Neural cell (in vitro differentiated cells): ENCODE measurements around the gene HNF1B. TPM values are rescaled to one million over a fixed set of nuclear protein-coding genes. Genes with fewer than 3 reads are reported as not detected.

Source experiments
- H2AFZ ChIP-seq: fragments of 200-600, 300-800 bp; sonication (generic), shearing (Covaris generic); 2 replicates; pipeline ENCODE4 v1.6.0; 2014; ENCODE audit warnings: low read depth, mild to moderate bottlenecking, antibody characterized with exemption, low read length, moderate library complexity
- H3F3A ChIP-seq: fragments of 200-600 bp; shearing (Covaris generic); 2 replicates; pipeline ENCODE4 v1.6.1; 2016; ENCODE audit warnings: mild to moderate bottlenecking, moderate library complexity, mixed read lengths, antibody characterized with exemption, low read length; ENCODE audit not compliant: insufficient read depth, poor library complexity, severe bottlenecking
- H3K27ac ChIP-seq: fragments of 200-600, 300-800 bp; sonication (generic), shearing (Covaris generic); 2 replicates; pipeline ENCODE4 v1.5.1; 2014; ENCODE audit warnings: mild to moderate bottlenecking, low read length, moderate library complexity
- H3K27me3 ChIP-seq: fragments of 300-800, 200-600 bp; sonication (generic), shearing (Covaris generic); 2 replicates; pipeline ENCODE4 v1.6.0; 2014; ENCODE audit warnings: mild to moderate bottlenecking, low read depth, low read length, moderate library complexity; ENCODE audit not compliant: insufficient read depth
- H3K36me3 ChIP-seq: fragments of 300-800, 200-600 bp; sonication (generic), shearing (Covaris generic); 2 replicates; pipeline ENCODE4 v1.5.1; 2014; ENCODE audit warnings: mild to moderate bottlenecking, antibody characterized with exemption, low read length, moderate library complexity; ENCODE audit not compliant: insufficient read depth
- H3K4me2 ChIP-seq: fragments of 300-800, 200-600 bp; sonication (generic), shearing (Covaris generic); 2 replicates; pipeline ENCODE4 v1.6.0; 2014; ENCODE audit warnings: mild to moderate bottlenecking, low read length
- H3K4me3 ChIP-seq: fragments of 300-800, 200-600 bp; sonication (generic), shearing (Covaris generic); 2 replicates; pipeline ENCODE4 v1.5.1; 2014; ENCODE audit warnings: mild to moderate bottlenecking, low read length, moderate library complexity
- H3K79me2 ChIP-seq: fragments of 200-600 bp; shearing (Covaris generic); replicated peaks from 2 replicates; pipeline ENCODE4 v1.6.0; 2014; ENCODE audit warnings: mild to moderate bottlenecking, low read length, moderate library complexity; ENCODE audit not compliant: insufficient read depth
- H3K9ac ChIP-seq: fragments of 300-800, 200-600 bp; sonication (generic), shearing (Covaris generic); 2 replicates; pipeline ENCODE4 v1.6.1; 2016; ENCODE audit warnings: mild to moderate bottlenecking, low read length, mixed read lengths
- H3K9me2 ChIP-seq: fragments of 200-600 bp; shearing (Covaris generic); 2 replicates; pipeline ENCODE4 v1.6.1; 2016; ENCODE audit warnings: mild to moderate bottlenecking, low read length, mixed read lengths; ENCODE audit not compliant: insufficient read depth
- H3K9me3 ChIP-seq: fragments of 200-600, 300-800 bp; sonication (generic), shearing (Covaris generic); 2 replicates; pipeline ENCODE4 v1.6.1; 2016; ENCODE audit warnings: mild to moderate bottlenecking, mixed run types, low read length, moderate library complexity, mixed read lengths
- H4K20me1 ChIP-seq: fragments of 200-600 bp; shearing (Covaris generic); 2 replicates; pipeline ENCODE4 v1.6.1; 2016; ENCODE audit warnings: mild to moderate bottlenecking, mixed run types; ENCODE audit not compliant: insufficient read depth
- CTCF ChIP-seq: fragments of 450-650 bp; IDR thresholded peaks from 2 replicates; pipeline ENCODE4 v1.5.1; 2014; ENCODE audit warnings: antibody characterized with exemption, mild to moderate bottlenecking, moderate library complexity; ENCODE audit not compliant: poor library complexity, severe bottlenecking
- EP300 ChIP-seq: fragments of 450-650 bp; conservative IDR thresholded peaks from 2 replicates; pipeline ENCODE4 v1.6.1; 2014; ENCODE audit warnings: antibody characterized with exemption, mild to moderate bottlenecking, moderate library complexity; ENCODE audit not compliant: poor library complexity, severe bottlenecking
- EZH2 ChIP-seq: fragments of 200-600, 300-800 bp; shearing (Covaris generic), sonication (generic); IDR thresholded peaks from 2 replicates; pipeline ENCODE4 v1.6.1; 2014; ENCODE audit warnings: antibody characterized with exemption, low read length, borderline replicate concordance, mild to moderate bottlenecking; ENCODE audit not compliant: insufficient read depth, poor library complexity, severe bottlenecking
- MXI1 ChIP-seq: fragments of 450-650 bp; conservative IDR thresholded peaks from 2 replicates; pipeline ENCODE4 v1.6.1; 2014; ENCODE audit warnings: antibody characterized with exemption, mild to moderate bottlenecking; ENCODE audit not compliant: poor library complexity, severe bottlenecking
- POLR2AphosphoS5 ChIP-seq: IDR thresholded peaks from 2 replicates; pipeline ENCODE4 v1.6.1; 2012
- RAD21 ChIP-seq: fragments of 450-650 bp; conservative IDR thresholded peaks from 2 replicates; pipeline ENCODE4 v1.6.1; 2014; ENCODE audit warnings: antibody characterized with exemption, mild to moderate bottlenecking, moderate library complexity
- SMC3 ChIP-seq: fragments of 450-650 bp; conservative IDR thresholded peaks from 2 replicates; pipeline ENCODE4 v1.6.1; 2014; ENCODE audit warnings: antibody characterized with exemption, mild to moderate bottlenecking, moderate library complexity; ENCODE audit not compliant: poor library complexity
- TAF1 ChIP-seq: IDR thresholded peaks from 2 replicates; pipeline ENCODE4 v1.6.1; 2012; ENCODE audit warnings: low read depth
- polyA plus RNA-seq: library from polyadenylated mRNA; depleted of rRNA; stranded (reverse); fragments of >200 nt; gene quantifications from 2 replicates; pipeline ENCODE4 v1.2.3, GENCODE V29; 2014
- TF ChIP-seq, protein P1 (sequence below): IDR thresholded peaks from 2 replicates; pipeline ENCODE4 v1.6.1; 2012; ENCODE audit warnings: borderline replicate concordance

HNF1B gene
- polyA plus RNA-seq, 1 donor from 2014 or later: not detected

DNA sequence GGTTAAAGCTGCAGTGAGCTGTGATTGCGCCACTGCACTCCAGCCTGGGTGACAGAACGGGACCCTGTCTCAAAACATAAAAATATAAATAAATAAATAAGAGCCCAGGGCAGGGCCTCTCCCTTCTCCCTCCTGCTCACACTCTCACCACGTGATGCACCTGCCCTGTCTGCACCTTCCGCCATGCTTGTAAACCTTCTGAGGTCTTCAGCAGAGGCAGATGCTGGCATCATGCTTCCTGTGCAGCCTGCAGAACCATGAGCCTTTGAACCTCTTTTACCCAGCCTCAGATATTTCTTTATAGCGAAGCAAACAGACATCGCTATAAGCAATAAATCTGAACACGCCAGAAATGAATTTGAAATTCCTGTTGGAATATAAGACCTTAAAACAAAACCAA lies 48.5 kb downstream of the HNF1B start:
- TF ChIP-seq RAD21 (no peak), CTCF (no peak), TAF1 (no peak), EZH2 (no peak), SMC3 (no peak), MXI1 (no peak), EP300 (no peak), POLR2AphosphoS5 (no peak)
- TF ChIP-seq, protein P1, sequence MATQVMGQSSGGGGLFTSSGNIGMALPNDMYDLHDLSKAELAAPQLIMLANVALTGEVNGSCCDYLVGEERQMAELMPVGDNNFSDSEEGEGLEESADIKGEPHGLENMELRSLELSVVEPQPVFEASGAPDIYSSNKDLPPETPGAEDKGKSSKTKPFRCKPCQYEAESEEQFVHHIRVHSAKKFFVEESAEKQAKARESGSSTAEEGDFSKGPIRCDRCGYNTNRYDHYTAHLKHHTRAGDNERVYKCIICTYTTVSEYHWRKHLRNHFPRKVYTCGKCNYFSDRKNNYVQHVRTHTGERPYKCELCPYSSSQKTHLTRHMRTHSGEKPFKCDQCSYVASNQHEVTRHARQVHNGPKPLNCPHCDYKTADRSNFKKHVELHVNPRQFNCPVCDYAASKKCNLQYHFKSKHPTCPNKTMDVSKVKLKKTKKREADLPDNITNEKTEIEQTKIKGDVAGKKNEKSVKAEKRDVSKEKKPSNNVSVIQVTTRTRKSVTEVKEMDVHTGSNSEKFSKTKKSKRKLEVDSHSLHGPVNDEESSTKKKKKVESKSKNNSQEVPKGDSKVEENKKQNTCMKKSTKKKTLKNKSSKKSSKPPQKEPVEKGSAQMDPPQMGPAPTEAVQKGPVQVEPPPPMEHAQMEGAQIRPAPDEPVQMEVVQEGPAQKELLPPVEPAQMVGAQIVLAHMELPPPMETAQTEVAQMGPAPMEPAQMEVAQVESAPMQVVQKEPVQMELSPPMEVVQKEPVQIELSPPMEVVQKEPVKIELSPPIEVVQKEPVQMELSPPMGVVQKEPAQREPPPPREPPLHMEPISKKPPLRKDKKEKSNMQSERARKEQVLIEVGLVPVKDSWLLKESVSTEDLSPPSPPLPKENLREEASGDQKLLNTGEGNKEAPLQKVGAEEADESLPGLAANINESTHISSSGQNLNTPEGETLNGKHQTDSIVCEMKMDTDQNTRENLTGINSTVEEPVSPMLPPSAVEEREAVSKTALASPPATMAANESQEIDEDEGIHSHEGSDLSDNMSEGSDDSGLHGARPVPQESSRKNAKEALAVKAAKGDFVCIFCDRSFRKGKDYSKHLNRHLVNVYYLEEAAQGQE: no peak
- no peaks in the 10 kb centered on the region for H3K9me2 ChIP-seq
- H3K9ac ChIP-seq: no peak overlapping the region
- no peaks in the 10 kb centered on the region for H3K27me3 ChIP-seq
- H4K20me1 ChIP-seq: no peaks in the 10 kb centered on the region
- H3K4me2 ChIP-seq: no peak overlapping the region
- H3K36me3 ChIP-seq: no peaks in the 10 kb centered on the region
- no peak overlapping the region for H3K4me3 ChIP-seq
- no peak overlapping the region for H3K27ac ChIP-seq
- H2AFZ ChIP-seq: no peak overlapping the region
- H3F3A ChIP-seq: no peaks in the 10 kb centered on the region
- no peaks in the 10 kb centered on the region for H3K79me2 ChIP-seq
- H3K9me3 ChIP-seq: no peaks in the 10 kb centered on the region

- TF ChIP-seq TAF1 (no peak), POLR2AphosphoS5 (no peak), CTCF (no peak), RAD21 (no peak), EP300 (no peak), SMC3 (no peak), EZH2 (no peak), MXI1 (no peak)
- TF ChIP-seq, protein P1: no peak
- no peak overlapping the region for H3K27ac ChIP-seq
- no peaks in the 10 kb centered on the region for H3K9me3 ChIP-seq
- no peak overlapping the region for H3K4me2 ChIP-seq
- no peak overlapping the region for H3K4me3 ChIP-seq
- no peaks in the 10 kb centered on the region for H3K79me2 ChIP-seq
- H2AFZ ChIP-seq: no peak overlapping the region
- no peak overlapping the region for H3K9ac ChIP-seq
- no peaks in the 10 kb centered on the region for H3K36me3 ChIP-seq
- no peaks in the 10 kb centered on the region for H3F3A ChIP-seq
- H3K27me3 ChIP-seq: no peaks in the 10 kb centered on the region
- no peaks in the 10 kb centered on the region for H3K9me2 ChIP-seq
- no peaks in the 10 kb centered on the region for H4K20me1 ChIP-seq
Observed at GRCh38 chr17:37695726-37696125, 49.1 kb downstream of the HNF1B start.
